Measurements from ENCODE around the gene H2AZ2. TPM values are rescaled to one million over a fixed set of nuclear protein-coding genes. Genes with fewer than 3 reads are reported as not detected.
A peak's percentile ranks its signal among the peaks of the same experiment; 100 is the strongest.

The H2AZ2 gene
- total RNA-seq (2014; rRNA removed; shearing (Covaris generic); ENCODE audit: low replicate concordance): 352 and 425 TPM in 2 replicates

- H3K27me3 ChIP-seq: no peaks in the 10 kb centered on the region
- H3K9me3 ChIP-seq: no peaks in the 10 kb centered on the region
- peak; percentile 100 for DNase-seq
- H3K4me3 ChIP-seq: peak within 1 kb of the TSS; percentile 89
- H3K36me3 ChIP-seq: peaks cover 5% of the 10 kb centered on the region
Measured at GRCh38 chr7:44847920-44848634, at the start of gene H2AZ2. Gene H2AZ2, minus strand, starts transcription at chr7:44848087. Its CDS starts 116 bp downstream, at chr7:44847971.

DNA sequence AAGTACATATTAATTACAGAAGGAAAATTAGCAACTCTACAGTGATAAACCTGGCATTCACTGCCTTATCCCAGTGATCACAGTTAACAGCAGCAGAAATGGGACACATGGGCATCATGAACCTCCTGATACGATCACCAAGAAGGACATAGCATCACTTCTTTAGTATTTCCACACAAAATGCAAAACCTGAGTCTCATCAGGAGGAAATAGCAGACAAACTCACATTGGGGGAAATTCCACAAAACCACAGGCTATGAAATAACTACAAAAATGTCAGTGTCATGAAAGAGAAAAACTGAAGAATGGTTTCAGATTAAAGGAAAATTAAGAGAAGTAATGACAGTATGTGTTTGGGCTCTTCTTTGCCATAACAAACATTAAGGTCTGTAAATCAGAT lies 49.4 kb upstream of the H2AZ2 start:
- H3K4me3 ChIP-seq: no peak overlapping the region

GRCh38 chr7:44894888-44895580 lies 47.1 kb upstream of the H2AZ2 start:
- Histone ChIP-seq H3K27me3 (no peaks in the 10 kb centered on the region), H3K4me3 (no peak overlapping the region), H3K9me3 (no peaks in the 10 kb centered on the region), H3K36me3 (no peaks in the 10 kb centered on the region)
- DNase-seq: no peak

More for the DNA sequence above, 49.4 kb upstream of the H2AZ2 start:
- no peaks in the 10 kb centered on the region for H3K9me3 ChIP-seq
- no peaks in the 10 kb centered on the region for H3K36me3 ChIP-seq
- DNase-seq: no peak
- H3K27me3 ChIP-seq: no peaks in the 10 kb centered on the region

GRCh38 chr7:44893710-44894234 lies 45.9 kb upstream of the H2AZ2 start:
- no peaks in the 10 kb centered on the region for H3K36me3 ChIP-seq
- H3K4me3 ChIP-seq: no peak overlapping the region
- no peaks in the 10 kb centered on the region for H3K9me3 ChIP-seq
- no peaks in the 10 kb centered on the region for H3K27me3 ChIP-seq
- no peak for DNase-seq

DNA sequence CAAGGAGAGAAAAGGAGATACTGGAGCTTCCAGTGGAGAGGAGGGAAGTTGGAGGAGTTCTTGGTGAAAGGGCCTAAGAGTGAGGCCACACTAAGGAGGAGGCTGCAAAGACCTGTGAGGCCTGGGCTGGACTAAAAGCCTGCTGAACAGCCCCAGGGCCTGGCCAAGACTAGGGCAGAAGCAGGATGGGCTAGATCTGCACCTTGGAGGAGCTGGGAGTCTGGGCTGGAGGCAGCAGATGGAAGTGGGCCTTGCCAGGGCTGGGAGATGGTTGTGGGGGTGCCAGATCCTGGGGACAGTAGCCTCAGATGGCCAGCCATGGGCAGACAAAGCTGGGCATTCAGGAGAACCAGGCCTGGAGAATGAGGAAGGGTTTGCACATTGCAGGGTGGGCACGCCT lies 43.9 kb upstream of the H2AZ2 start:
- Histone ChIP-seq H3K36me3 (no peaks in the 10 kb centered on the region), H3K9me3 (no peaks in the 10 kb centered on the region), H3K4me3 (no peak overlapping the region), H3K27me3 (no peaks in the 10 kb centered on the region)
- DNase-seq: no peak

DNA sequence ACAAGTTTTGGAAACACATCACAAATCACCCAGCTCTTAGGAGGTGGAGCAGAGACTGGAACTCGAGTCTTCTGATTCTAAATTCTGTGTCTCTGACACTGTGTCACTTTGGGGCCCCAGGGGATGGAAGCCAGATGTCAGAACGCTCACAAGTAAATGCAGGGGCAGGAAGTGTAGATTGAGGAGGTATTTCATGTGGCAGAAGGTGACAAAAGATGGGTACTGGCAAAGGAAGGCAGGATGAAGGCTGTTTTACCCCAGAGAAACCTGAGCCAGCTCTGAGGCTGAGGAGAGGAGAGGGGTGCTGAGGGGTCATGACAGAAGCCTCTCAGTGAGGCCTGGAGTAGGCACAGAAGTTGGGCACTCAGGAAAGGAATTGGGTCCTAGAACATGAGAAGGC lies 43.5 kb upstream of the H2AZ2 start:
- DNase-seq: no peak
- Histone ChIP-seq H3K4me3 (no peak overlapping the region), H3K9me3 (no peaks in the 10 kb centered on the region), H3K27me3 (no peaks in the 10 kb centered on the region), H3K36me3 (no peaks in the 10 kb centered on the region)

- Histone ChIP-seq H3K4me3 (no peak overlapping the region), H3K9me3 (no peaks in the 10 kb centered on the region), H3K36me3 (peaks cover 3% of the 10 kb centered on the region), H3K27me3 (no peaks in the 10 kb centered on the region)
- DNase-seq: no peak
Measured at GRCh38 chr7:44889086-44889781, 41.3 kb upstream of the H2AZ2 start.

- Histone ChIP-seq H3K9me3 (no peaks in the 10 kb centered on the region), H3K27me3 (no peaks in the 10 kb centered on the region), H3K4me3 (no peak overlapping the region), H3K36me3 (peaks cover 23% of the 10 kb centered on the region)
- DNase-seq: no peak
Measured at GRCh38 chr7:44887293-44887692, 39.4 kb upstream of the H2AZ2 start.

DNA sequence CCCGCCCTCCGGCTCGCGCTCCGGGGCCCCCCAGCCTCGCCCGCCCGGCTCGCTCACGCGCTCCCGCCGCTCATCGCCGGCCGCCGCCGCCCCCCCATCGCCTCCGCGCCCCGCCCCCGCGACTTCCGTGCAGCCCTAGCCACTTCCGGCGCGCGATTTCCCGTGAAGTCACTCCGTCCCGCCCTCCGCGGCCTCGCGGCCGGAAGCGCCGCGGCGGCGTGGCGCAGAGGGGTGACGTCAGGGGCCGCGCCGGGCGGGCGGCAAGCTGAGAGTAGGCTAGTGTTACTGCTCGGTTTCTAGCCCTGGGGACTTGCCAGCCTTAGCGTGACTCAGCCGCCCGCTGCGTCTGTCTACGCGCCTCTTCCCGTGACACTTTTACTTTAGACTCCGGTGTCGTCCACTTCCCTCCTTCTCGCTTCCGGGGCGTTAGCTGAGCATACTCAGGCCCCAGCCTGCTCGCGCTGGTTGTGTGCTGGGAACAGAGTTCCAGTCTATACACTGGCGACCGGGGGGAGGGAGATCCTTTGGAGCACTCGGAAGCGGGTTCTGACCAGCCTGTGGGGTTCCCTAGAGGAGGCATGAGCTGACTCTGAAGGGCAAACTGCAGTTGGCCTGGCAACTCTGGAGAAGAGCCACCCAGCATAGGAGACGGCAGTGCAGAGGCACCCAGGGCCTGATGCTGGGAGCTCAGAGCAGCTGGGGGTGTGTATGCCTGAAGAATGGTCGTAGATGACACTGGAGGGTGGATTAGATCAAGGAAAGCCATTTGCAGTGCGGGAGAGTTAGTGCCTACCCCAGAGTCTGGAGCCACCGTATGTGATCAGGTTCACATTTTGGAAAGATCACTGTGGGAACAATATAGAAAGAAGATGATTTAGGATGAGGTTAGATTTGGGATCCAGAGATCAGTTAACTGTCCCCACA lies 37.8 kb upstream of the H2AZ2 start, which contains the start of gene PURB:
Gene PURB (minus strand): TSS at position 137 of the 924 bp plus-strand sequence. CDS start 182 bp downstream, outside the sequence.
- Histone ChIP-seq H3K36me3 (peaks cover 38% of the 10 kb centered on the region), H3K9me3 (no peaks in the 10 kb centered on the region), H3K27me3 (no peaks in the 10 kb centered on the region), H3K4me3 (peak within 1 kb of the TSS; percentile 90)
- peak; percentile 98 for DNase-seq

GRCh38 chr7:44884621-44885393 lies 36.9 kb upstream of the H2AZ2 start:
- H3K4me3 ChIP-seq: peak overlapping the region; percentile 90
- H3K9me3 ChIP-seq: no peaks in the 10 kb centered on the region
- peaks cover 46% of the 10 kb centered on the region for H3K36me3 ChIP-seq
- peak; percentile 61 for DNase-seq
- H3K27me3 ChIP-seq: no peaks in the 10 kb centered on the region

- peak; percentile 3 for DNase-seq
- H3K36me3 ChIP-seq: peaks cover 51% of the 10 kb centered on the region
- no peaks in the 10 kb centered on the region for H3K9me3 ChIP-seq
- no peaks in the 10 kb centered on the region for H3K27me3 ChIP-seq
- H3K4me3 ChIP-seq: peak overlapping the region; percentile 90
Measured at GRCh38 chr7:44883961-44884620, 36.2 kb upstream of the H2AZ2 start.

GRCh38 chr7:44882899-44883298 lies 35.0 kb upstream of the H2AZ2 start:
- DNase-seq: no peak
- H3K36me3 ChIP-seq: peaks cover 63% of the 10 kb centered on the region
- H3K4me3 ChIP-seq: peak overlapping the region; percentile 90
- no peaks in the 10 kb centered on the region for H3K27me3 ChIP-seq
- no peaks in the 10 kb centered on the region for H3K9me3 ChIP-seq

- no peaks in the 10 kb centered on the region for H3K9me3 ChIP-seq
- no peak for DNase-seq
- H3K4me3 ChIP-seq: peak overlapping the region; percentile 90
- H3K27me3 ChIP-seq: no peaks in the 10 kb centered on the region
- H3K36me3 ChIP-seq: peaks cover 65% of the 10 kb centered on the region
Measured at GRCh38 chr7:44881610-44882009, 33.7 kb upstream of the H2AZ2 start.

DNA sequence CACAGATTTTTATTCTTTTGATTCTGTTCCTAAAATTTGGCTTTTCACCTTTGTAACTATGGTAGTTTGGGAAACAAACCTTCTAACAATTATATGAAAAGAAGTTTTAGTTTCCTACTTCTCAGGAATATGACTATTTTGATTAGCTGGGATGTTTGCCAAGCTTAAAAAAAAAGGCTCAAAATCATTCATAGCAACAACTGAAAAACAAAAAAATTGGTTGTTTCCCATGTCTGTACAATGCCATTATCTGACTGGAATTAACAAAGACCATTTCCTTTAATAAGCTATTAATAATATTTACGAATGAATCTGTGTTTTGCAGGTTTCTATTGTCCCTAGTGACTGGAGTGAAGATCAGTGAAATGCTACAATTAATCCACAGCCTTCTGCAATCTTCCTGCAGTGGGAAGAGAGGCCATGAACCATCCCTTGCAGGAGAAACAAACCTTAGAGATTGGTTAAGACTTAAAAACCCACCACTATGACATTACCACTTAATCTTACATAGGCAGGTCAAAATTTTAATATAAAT lies 33.2 kb upstream of the H2AZ2 start:
- peaks cover 65% of the 10 kb centered on the region for H3K36me3 ChIP-seq
- H3K27me3 ChIP-seq: no peaks in the 10 kb centered on the region
- H3K4me3 ChIP-seq: peak overlapping the region; percentile 90
- DNase-seq: no peak
- no peaks in the 10 kb centered on the region for H3K9me3 ChIP-seq
